Stomach (tissue), 4 donors: Measurements from ENCODE around the gene JDP2.

Source experiments
- CTCF ChIP-seq, 7 experiments: fragments of 450-650 bp in 4 of 7; fragments of 200-600 bp in 3 of 7; sonication (generic) in 3 of 7; IDR thresholded peaks; one replicate each; pipeline ENCODE4 v1.5.1; 2016 to 2019; ENCODE audit warnings: antibody characterized with exemption in 7 of 7, control low read depth in 2 of 7, mild to moderate bottlenecking in 1 of 7
- POLR2AphosphoS5 ChIP-seq, 3 donors: sonication (generic); formaldehyde crosslinking; IDR thresholded peaks; one replicate each; pipeline ENCODE4 v1.6.1; 2016; ENCODE audit warnings: antibody characterized with exemption in 3 of 3

GRCh38 chr14:75453817-75454434, 26.1 kb downstream of the JDP2 start:
- no peak for TF ChIP-seq CTCF (IDR thresholded peaks at IDR 0.05)
- no peak for TF ChIP-seq POLR2AphosphoS5 (IDR thresholded peaks at IDR 0.05)
